Stimulated activated CD8-positive, alpha-beta memory T cell treated with anti-CD3 and anti-CD28 coated beads, Interleukin-12 subunit alpha, Interleukin-12 subunit beta, amount 100 ng/mL, for 24 hours (primary cell): ENCODE results near the gene C1orf210.

Source experiments
- DNase-seq: peaks from one replicate; pipeline ENCODE4 v3.0.0-alpha.2; 2020; ENCODE audit errors: extremely low read depth

Gene C1orf210

GRCh38 chr1:43294761-43295160, 9.4 kb upstream of the C1orf210 start:
- no peak for DNase-seq

GRCh38 chr1:43293896-43294760, 8.7 kb upstream of the C1orf210 start:
- DNase-seq, result no peak

- DNase-seq, result no peak
These were observed 7.8 kb upstream of the C1orf210 start for GRCh38 chr1:43293176-43293575.

- DNase-seq, result no peak
These were observed 7.3 kb upstream of the C1orf210 start for GRCh38 chr1:43292679-43293078.

GRCh38 chr1:43292216-43292615, 6.8 kb upstream of the C1orf210 start:
- no peak for DNase-seq

- DNase-seq, result no peak
These were observed 3.7 kb upstream of the C1orf210 start for GRCh38 chr1:43288785-43289706.

- DNase-seq, result no peak
These were observed 2.8 kb upstream of the C1orf210 start for GRCh38 chr1:43288058-43288784.

GRCh38 chr1:43286533-43286932, 1.2 kb upstream of the C1orf210 start:
- no peak for DNase-seq

GRCh38 chr1:43286115-43286514, 734 bp upstream of the C1orf210 start:
- DNase-seq, result no peak

- DNase-seq, result no peak
These were observed 753 bp downstream of the C1orf210 start for GRCh38 chr1:43284546-43285110.

- DNase-seq, result no peak
These were observed 1.3 kb downstream of the C1orf210 start for GRCh38 chr1:43284065-43284464.

GRCh38 chr1:43282220-43283195, 2.9 kb downstream of the C1orf210 start:
- no peak for DNase-seq

- DNase-seq, result no peak
These were observed 4.7 kb downstream of the C1orf210 start for GRCh38 chr1:43280692-43281091.

- DNase-seq, result no peak
These were observed 5.7 kb downstream of the C1orf210 start for GRCh38 chr1:43279666-43280065.

GRCh38 chr1:43279161-43279560, 6.2 kb downstream of the C1orf210 start:
- DNase-seq, result no peak

GRCh38 chr1:43277116-43277876, 8.1 kb downstream of the C1orf210 start:
- no peak for DNase-seq

- DNase-seq, result no peak
These were observed 8.7 kb downstream of the C1orf210 start for GRCh38 chr1:43276673-43277072.

GRCh38 chr1:43275826-43276620, 9.4 kb downstream of the C1orf210 start:
- DNase-seq, result no peak

GRCh38 chr1:43274804-43275180, 10.6 kb downstream of the C1orf210 start:
- DNase-seq, result no peak
